Peyer's patch (tissue), 4 donors: ENCODE data around the gene C13orf46. TPM values are rescaled to one million over a fixed set of nuclear protein-coding genes. Genes with fewer than 3 reads are reported as not detected.

Experiments used
- DNase-seq, 3 donors: peaks; one replicate each; pipeline ENCODE4 v3.0.0-alpha.2; 2017 to 2019
- H3K27ac ChIP-seq, 4 donors: fragments of 200-600 bp; sonication (generic); one replicate each; pipeline ENCODE4 v1.5.1; 2016 to 2019
- H3K27me3 ChIP-seq, 2 donors: fragments of 200-600 bp; sonication (generic); one replicate each; pipeline ENCODE4 v1.5.1; 2019
- H3K36me3 ChIP-seq, 3 donors: fragments of 200-600 bp; sonication (generic); one replicate each; pipeline ENCODE4 v1.5.1; 2016 to 2019
- H3K4me1 ChIP-seq, 4 donors: fragments of 200-600 bp; sonication (generic); one replicate each; pipeline ENCODE4 v1.5.1; 2016 to 2019
- H3K4me3 ChIP-seq, 4 donors: fragments of 200-600 bp; sonication (generic); 1 replicate in 3 of 4; 2 replicates in 1 of 4; pipeline ENCODE4 v1.5.1; 2016 to 2019; ENCODE audit warnings: mild to moderate bottlenecking in 1 of 4
- H3K9me3 ChIP-seq, 4 donors: fragments of 200-600 bp; sonication (generic); one replicate each; pipeline ENCODE4 v1.5.1; 2016 to 2019; ENCODE audit warnings: mild to moderate bottlenecking in 1 of 4
- CTCF ChIP-seq, 6 experiments: fragments of 450-650 bp in 4 of 6; fragments of 200-600 bp in 2 of 6; sonication (generic) in 1 of 6; IDR thresholded peaks; one replicate each; pipeline ENCODE4 v1.5.1; 2017 to 2019; ENCODE audit warnings: antibody characterized with exemption in 6 of 6, mild to moderate bottlenecking in 3 of 6, moderate library complexity in 1 of 6
- POLR2A ChIP-seq, 2 donors: fragments of 450-650 bp; IDR thresholded peaks; one replicate each; pipeline ENCODE4 v1.5.1; 2017; ENCODE audit warnings: antibody characterized with exemption in 2 of 2, mild to moderate bottlenecking in 2 of 2, moderate library complexity in 2 of 2
- total RNA-seq, 4 donors: library from RNA; depleted of rRNA; stranded (reverse); fragments of >200 nt; gene quantifications; one replicate each; pipeline ENCODE4 v1.1.0, GENCODE V29; 2016

The C13orf46 gene
- total RNA-seq, 4 donors from 2014 or later, result 0.35 to 0.83 TPM; not detected in 2

GRCh38 chr13:113930671-113931637 is 42.9 kb downstream of the C13orf46 start:
- Histone ChIP-seq H3K9me3 (no peaks in the 10 kb centered on the region), H3K4me3 (no peak overlapping the region), H3K27me3 (no peaks in the 10 kb centered on the region), H3K4me1 (peaks cover 0 to 7% (median 0%) of the 10 kb centered on the region in 4 donors), H3K27ac (no peak overlapping the region), H3K36me3 (no peaks in the 10 kb centered on the region)
- peak in 2 of 3 donors; percentile 38 to 42 for DNase-seq
- TF ChIP-seq POLR2A (IDR thresholded peaks at IDR 0.05) (no peak), CTCF (IDR thresholded peaks at IDR 0.05) (no peak)

DNA sequence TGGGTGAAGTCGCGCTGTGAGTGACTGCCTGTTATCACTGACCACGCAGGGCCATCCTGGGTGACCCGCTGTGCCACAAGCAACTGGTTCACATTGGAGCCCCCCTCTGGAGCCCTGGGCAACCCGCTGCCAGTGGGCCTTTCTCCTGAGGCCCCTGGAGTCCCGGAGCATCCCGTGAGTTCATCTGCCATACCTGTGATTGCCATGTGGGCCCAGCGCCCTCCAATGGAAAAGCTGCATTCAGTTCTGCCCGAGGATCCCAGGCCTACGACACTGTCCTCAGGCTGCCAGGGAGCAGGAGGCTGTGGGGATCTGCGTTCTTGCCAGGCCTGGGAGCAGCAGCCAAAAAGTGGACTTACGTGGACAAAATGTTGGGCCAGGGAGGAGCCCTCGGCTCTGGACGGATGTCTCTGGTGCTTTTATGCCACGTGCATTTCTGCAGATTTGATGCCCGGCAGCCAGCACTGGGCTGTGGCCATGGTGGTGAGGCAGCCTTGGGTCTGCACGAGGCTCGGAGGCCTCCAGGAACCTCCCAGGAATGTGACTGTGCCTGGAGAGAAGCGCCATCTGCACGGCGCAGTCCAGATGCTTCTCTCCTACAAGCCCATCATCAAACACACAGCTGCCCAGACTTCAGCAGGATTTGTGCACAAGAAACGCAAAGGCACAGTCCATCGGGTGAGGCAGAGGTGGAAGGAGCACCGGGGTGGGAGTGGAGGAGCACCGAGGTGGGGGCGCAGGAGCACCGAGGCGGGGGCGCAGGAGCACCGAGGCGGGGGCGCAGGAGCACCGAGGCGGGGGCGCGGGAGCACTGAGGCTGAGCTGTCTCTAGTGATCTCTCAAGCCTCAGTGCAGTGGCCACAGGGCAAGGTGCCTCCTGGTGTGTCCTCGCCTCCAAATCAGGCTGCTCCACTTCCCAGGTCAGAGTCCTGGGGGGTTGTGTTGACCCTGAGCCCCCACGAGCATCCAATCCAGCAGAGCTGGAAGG is 44.0 kb downstream of the C13orf46 start:
- no peak overlapping the region for H3K27ac ChIP-seq
- no peak for TF ChIP-seq POLR2A (IDR thresholded peaks at IDR 0.05)
- no peak for TF ChIP-seq CTCF (IDR thresholded peaks at IDR 0.05)
- peak in 2 of 3 donors; percentile 27 to 34 for DNase-seq

DNA sequence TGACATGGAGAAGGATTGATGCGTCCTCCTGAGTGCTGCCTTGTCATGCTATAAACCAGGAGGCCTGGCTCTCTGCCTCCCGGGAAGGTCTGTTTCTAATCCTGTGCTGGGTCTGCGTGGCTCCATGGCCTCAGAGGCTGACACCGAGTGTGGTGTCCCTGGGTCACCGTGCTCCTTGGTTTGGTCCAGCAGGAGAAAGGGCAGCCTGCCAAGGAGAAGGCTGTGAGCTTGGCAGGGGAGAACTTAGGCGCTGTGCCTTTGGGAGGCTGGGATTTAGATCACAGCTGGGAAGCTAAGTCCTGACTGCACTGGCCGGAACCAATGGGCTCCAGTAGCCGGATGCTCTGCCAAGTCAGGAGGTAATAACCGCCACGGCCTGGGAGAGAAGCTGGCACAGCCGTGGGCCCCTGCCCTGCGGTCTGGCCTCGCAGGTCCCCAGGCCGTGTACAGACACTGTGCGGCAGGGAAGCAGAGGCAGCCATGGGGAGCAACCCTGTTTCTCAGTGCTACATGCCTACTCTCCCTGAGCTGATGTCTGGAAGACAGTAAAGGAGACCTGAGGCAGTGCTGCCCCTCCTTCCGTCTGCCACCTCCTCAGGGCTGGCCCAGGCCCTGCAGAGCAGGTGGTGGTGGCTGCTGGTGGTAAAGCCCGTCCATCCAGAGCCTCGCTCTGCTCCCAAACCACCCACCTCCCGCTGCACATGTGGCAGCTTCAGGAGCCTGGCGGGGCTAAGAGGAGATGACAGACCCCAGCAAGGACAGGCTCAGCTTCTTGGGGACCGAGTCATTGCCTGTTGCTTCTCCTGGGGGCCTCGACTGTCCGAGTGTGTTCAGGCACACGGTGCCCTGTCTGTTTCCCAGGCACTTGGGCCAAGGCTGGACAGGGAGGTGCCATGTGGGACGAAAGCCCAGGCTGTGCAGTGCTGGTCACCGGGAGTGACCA is 44.9 kb downstream of the C13orf46 start:
- no peak for TF ChIP-seq CTCF (IDR thresholded peaks at IDR 0.05)
- TF ChIP-seq POLR2A (IDR thresholded peaks at IDR 0.05), result no peak
- peaks cover 0 to 7% (median 0%) of the 10 kb centered on the region in 4 donors for H3K4me1 ChIP-seq
- H3K27me3 ChIP-seq, result no peaks in the 10 kb centered on the region
- H3K4me3 ChIP-seq, result no peak overlapping the region
- peak in 2 of 3 donors; percentile 49 to 60 for DNase-seq
- no peaks in the 10 kb centered on the region for H3K9me3 ChIP-seq
- H3K36me3 ChIP-seq, result no peaks in the 10 kb centered on the region
- peak overlapping the region in 1 of 4 donors; percentile 39 for H3K27ac ChIP-seq

More for the DNA sequence above, 44.0 kb downstream of the C13orf46 start:
- Histone ChIP-seq H3K4me3 (no peak overlapping the region), H3K36me3 (no peaks in the 10 kb centered on the region), H3K9me3 (no peaks in the 10 kb centered on the region), H3K27me3 (no peaks in the 10 kb centered on the region), H3K4me1 (peaks cover 0 to 7% (median 0%) of the 10 kb centered on the region in 4 donors)

- Histone ChIP-seq H3K4me1 (peaks cover 0 to 7% (median 0%) of the 10 kb centered on the region in 4 donors), H3K4me3 (no peak overlapping the region), H3K27me3 (no peaks in the 10 kb centered on the region), H3K36me3 (no peaks in the 10 kb centered on the region), H3K9me3 (no peaks in the 10 kb centered on the region), H3K27ac (peak overlapping the region in 2 of 4 donors; percentile 2 to 41)
- peak in 2 of 3 donors; percentile 40 to 57 for DNase-seq
- TF ChIP-seq POLR2A (IDR thresholded peaks at IDR 0.05) (no peak), CTCF (IDR thresholded peaks at IDR 0.05) (no peak)
These were observed 46.0 kb downstream of the C13orf46 start for GRCh38 chr13:113927661-113928581.
